H54 (cell line): ENCODE data around the gene USP10.

ENCODE experiments used
- DNase-seq: peaks from one replicate; pipeline ENCODE4 v3.0.0; 2011; ENCODE audit warnings: low spot score, mixed read lengths; ENCODE audit not compliant: insufficient read length
- FAIRE-seq: peaks from 3 replicates; lab custom pipeline; 2011; peaks lifted over from hg19 to GRCh38; lab: Jason Lieb, UNC
- POLR2A ChIP-seq: IDR thresholded peaks from 2 replicates; pipeline ENCODE4 v1.6.1; 2011; ENCODE audit warnings: low read depth, mild to moderate bottlenecking, low read length

The USP10 gene

GRCh38 chr16:84749815-84750214 is 50.0 kb downstream of the USP10 start:
- DNase-seq (no peak), FAIRE-seq (no peak)
- TF ChIP-seq POLR2A: no peak

DNA sequence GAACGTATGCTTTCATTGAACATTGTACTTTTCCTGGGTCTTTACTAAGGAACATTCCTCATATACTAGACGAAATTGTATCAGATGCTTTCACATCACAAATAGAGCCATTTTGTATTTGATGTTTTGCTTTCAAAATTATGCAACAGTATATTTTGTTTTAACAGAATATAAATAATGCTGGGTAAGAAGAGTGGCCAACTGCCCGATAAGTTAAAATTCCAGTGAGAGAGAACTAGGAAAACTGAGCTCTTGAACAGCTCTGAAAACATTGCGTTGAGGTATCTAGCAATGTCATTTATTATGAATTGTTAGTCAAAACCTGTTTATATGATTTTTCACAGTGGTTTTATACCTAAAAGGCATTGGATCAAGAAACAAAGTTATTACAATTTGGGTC is 50.8 kb downstream of the USP10 start:
- FAIRE-seq (no peak), DNase-seq (no peak)
- no peak for TF ChIP-seq POLR2A

DNA sequence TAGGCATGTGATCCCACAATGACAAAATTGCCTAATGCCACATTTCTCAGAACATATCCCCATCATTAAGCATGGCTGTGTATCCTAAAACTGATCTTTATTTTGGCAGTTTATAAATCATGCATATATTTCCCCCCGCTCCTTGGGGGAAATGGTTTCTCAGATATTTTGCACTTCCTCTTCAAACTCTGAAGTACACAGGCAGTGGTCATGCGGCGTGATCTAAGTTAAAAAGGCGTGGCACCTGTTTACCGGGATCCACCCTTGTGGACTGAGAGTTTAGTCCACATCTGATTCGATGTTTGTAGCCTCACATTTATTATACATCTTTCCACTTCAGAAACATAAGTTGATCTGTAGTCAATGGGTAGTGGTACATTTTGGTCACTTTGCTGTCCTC is 51.4 kb downstream of the USP10 start:
- no peak for FAIRE-seq
- no peak for DNase-seq
- TF ChIP-seq POLR2A: no peak

DNA sequence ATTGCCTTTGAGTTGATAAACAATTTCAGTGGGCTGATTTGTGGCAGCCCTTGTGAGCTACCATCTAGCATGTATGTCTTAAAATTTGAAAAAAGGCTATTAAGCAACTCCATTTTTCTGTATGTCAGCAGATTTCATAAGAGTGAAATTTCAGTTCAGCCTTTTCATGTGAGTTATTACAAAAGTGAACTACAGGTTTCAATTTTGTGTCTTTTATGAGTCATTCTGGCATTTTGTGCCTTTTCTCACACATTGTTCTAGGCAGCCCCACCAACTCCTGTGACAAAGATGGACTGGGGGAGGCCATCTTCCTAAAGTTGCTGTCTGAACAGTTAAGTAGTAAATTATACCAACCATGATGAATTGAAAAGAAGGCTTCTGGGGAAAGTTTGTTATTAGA is 52.1 kb downstream of the USP10 start:
- TF ChIP-seq POLR2A: no peak
- no peak for FAIRE-seq
- DNase-seq: no peak

GRCh38 chr16:84752600-84752999 is 52.8 kb downstream of the USP10 start:
- DNase-seq (no peak), FAIRE-seq (no peak)
- no peak for TF ChIP-seq POLR2A

- DNase-seq: no peak
- no peak for TF ChIP-seq POLR2A
- FAIRE-seq: no peak
These were observed 53.9 kb downstream of the USP10 start for GRCh38 chr16:84753412-84754326.

GRCh38 chr16:84754353-84754856 is 54.6 kb downstream of the USP10 start:
- TF ChIP-seq POLR2A: no peak
- peak; percentile 48 for DNase-seq
- FAIRE-seq: peak; percentile 6

- no peak for TF ChIP-seq POLR2A
- FAIRE-seq (no peak), DNase-seq (no peak)
These were observed 55.3 kb downstream of the USP10 start for GRCh38 chr16:84754956-84755672.

DNA sequence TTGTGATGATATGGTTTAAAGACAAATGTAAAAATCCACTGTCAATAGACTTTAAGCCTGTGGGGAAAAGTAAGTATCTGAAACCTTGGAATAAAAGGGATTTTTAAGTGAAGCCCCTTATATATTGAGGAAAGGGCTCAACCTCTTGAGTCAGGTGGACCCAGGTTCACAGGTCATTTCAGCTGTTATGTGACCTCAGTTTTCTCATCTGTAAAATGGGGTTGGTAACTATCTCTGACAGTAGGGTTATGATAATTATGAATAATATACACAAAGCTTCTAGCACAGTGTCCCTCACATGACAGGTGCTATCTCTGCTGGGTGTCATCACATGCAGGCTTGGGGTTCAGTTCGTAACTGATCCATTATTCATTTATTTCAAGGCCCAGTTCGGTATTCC is 57.0 kb downstream of the USP10 start:
- DNase-seq (no peak), FAIRE-seq (no peak)
- no peak for TF ChIP-seq POLR2A

GRCh38 chr16:84758627-84759026 is 58.8 kb downstream of the USP10 start:
- DNase-seq (no peak), FAIRE-seq (no peak)
- no peak for TF ChIP-seq POLR2A

DNA sequence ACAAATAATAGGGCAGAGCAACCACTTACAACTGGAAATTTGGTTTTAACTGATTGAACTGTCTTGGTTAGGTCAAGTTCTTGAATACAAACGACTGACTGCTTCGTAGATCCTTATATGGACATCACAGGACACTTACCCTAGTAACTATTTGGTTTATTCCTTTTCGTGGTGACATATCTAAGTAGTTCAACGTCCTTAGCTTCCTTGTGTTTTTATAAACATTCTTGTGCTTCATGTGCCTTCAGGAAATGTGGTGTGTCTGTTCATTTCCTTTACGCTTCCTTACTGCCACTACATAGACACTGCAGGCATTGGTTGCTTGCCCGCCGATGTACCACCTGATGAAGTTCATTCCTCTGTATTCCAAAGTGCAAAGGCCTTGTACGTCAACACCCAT is 59.3 kb downstream of the USP10 start:
- no peak for DNase-seq
- TF ChIP-seq POLR2A: no peak
- no peak for FAIRE-seq

DNA sequence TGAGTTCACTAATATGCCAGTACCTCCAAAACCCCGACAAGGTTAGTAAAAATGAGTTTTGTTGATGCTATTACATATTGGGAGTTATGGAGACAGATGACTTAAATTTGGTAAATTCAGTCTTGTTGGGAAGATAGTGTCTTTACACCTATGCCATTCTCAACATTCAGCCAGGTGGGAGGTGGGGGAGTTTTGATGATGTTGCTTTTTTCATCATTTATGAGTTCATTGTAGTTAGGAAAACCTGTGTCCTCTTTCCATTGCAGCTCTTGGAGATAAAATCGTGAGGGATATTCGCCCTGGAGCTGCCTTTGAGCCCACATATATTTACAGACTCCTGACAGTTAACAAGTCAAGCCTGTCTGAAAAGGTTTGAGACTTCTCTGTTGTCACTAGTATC is 60.1 kb downstream of the USP10 start:
- TF ChIP-seq POLR2A: no peak
- DNase-seq (no peak), FAIRE-seq (no peak)

DNA sequence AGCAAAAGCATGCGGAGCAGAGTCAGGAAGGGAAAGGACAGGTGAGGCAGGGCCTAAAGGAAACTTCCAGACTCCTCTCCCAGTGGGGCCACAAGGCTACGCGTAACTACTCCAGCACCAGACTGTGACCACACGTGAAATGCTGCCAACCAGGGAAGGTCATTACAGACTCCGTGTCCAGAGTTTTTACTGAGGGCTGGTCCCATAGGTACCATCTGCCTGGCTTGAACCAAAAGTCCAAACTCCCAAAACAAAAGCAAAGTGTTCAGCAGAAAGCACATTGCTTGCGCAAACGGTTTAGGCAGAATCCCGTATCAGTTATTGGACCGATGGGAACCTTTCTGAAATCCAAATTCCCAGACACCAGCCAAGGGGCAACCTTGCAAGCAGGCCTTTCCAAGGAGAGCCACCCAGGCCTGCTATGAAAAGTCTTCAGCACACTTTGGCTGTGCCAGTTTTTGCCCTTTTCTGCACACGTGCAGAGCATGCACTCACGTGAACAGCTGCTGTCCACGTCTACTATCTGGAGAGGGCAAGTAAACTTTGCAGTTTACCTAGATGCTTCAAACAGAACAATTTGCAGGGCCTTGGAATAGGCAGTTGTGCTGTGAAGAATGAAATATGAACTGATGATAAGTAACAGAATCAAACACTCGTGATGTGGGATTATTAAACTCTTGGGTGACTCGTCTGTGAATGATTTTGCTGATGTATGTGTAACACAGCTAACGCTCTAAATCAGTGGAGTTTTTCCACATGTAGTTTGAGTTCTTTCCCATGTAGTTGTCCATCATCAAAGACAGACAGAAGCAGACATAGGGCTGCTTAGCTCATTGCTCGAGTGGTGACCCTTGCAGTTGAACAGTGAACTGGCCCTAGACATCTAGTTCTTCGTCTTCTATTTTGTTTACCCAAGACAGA is 61.9 kb downstream of the USP10 start:
- DNase-seq (no peak), FAIRE-seq (no peak)
- TF ChIP-seq POLR2A: no peak

DNA sequence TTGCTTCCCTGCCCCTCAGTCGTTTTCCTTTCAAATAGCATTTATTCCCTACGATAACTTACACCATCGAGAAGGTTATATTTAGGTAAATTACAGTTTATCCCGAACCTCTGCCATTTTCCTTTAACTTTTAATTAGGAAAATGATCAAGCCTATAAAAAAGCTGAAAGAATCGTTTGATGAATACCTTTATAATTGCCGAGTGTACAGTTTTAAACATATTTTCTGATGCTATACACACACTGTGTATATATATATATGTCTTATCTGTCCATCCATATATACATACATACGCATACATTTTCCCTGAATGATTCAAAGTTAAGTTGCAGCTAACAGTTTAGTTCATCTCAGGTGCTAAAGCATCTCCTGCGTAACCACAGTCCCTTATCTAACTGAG is 63.4 kb downstream of the USP10 start:
- no peak for TF ChIP-seq POLR2A
- DNase-seq (no peak), FAIRE-seq (no peak)
